Measurements from ENCODE around the gene PDGFC. TPM values are rescaled to one million over a fixed set of nuclear protein-coding genes. Genes with fewer than 3 reads are reported as not detected.
A peak's percentile ranks its signal among the peaks of the same experiment; 100 is the strongest.

Gene PDGFC
- polyA plus RNA-seq, 1 donor (not counting 4 experiments of a cell fraction or from before 2014, with no cell fraction given) = 29.7 TPM

- Histone ChIP-seq H2AFZ (ENCODE audit: control insufficient read depth, low read length) (no peak overlapping the region), H3K9ac (ENCODE audit: control insufficient read depth, extremely low read depth, insufficient read depth, low read length) (peak overlapping the region; percentile 56), H3K4me2 (ENCODE audit: control insufficient read depth, extremely low read depth, insufficient read depth, low read depth, low read length) (peak overlapping the region; percentile 92), H3K4me1 (ENCODE audit: control insufficient read depth, extremely low read depth, insufficient read depth, low read length) (peaks cover 56% of the 10 kb centered on the region), H3K27ac (ENCODE audit: control insufficient read depth, insufficient read depth, low read length) (peak overlapping the region; percentile 96), H4K20me1 (ENCODE audit: control insufficient read depth, extremely low read depth, insufficient read depth, low read length) (no peaks in the 10 kb centered on the region), H3K27me3 (ENCODE audit: control insufficient read depth, extremely low read depth, insufficient read depth, low read length) (no peaks in the 10 kb centered on the region), H3K79me2 (ENCODE audit: control insufficient read depth, insufficient read depth, low read length) (peaks cover 14% of the 10 kb centered on the region), H3K9me3 (ENCODE audit: control insufficient read depth, low read depth, low read length) (no peaks in the 10 kb centered on the region), H3K4me3 (ENCODE audit: control insufficient read depth in 2 of 3, extremely low read depth in 1 of 3, insufficient read depth in 2 of 3, low read depth in 1 of 3, low read length in 3 of 3) (peak overlapping the region in 2 of 3 experiments; percentile 36 to 78), H3K9me1 (ENCODE audit: control insufficient read depth, extremely low read depth, insufficient read depth, low read length) (no peaks in the 10 kb centered on the region), H3K36me3 (ENCODE audit: control insufficient read depth in 2 of 2, extremely low read depth in 1 of 2, insufficient read depth in 2 of 2, low read length in 2 of 2) (peaks cover 0 to 4% of the 10 kb centered on the region in 2 experiments)
- TF ChIP-seq, protein P1, sequence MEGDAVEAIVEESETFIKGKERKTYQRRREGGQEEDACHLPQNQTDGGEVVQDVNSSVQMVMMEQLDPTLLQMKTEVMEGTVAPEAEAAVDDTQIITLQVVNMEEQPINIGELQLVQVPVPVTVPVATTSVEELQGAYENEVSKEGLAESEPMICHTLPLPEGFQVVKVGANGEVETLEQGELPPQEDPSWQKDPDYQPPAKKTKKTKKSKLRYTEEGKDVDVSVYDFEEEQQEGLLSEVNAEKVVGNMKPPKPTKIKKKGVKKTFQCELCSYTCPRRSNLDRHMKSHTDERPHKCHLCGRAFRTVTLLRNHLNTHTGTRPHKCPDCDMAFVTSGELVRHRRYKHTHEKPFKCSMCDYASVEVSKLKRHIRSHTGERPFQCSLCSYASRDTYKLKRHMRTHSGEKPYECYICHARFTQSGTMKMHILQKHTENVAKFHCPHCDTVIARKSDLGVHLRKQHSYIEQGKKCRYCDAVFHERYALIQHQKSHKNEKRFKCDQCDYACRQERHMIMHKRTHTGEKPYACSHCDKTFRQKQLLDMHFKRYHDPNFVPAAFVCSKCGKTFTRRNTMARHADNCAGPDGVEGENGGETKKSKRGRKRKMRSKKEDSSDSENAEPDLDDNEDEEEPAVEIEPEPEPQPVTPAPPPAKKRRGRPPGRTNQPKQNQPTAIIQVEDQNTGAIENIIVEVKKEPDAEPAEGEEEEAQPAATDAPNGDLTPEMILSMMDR (optimal IDR thresholded peaks at IDR 0.05 in 1 of 3, IDR thresholded peaks at IDR 0.05 in 1 of 3, conservative IDR thresholded peaks at IDR 0.05 in 1 of 3; ENCODE audit: extremely low read depth in 1 of 3, insufficient read depth in 2 of 3, low read length in 3 of 3) = no peak
- no peak for TF ChIP-seq EZH2 (IDR thresholded peaks at IDR 0.05; ENCODE audit: low read length)
- dilution Hi-C loops (cut with MboI; ENCODE audit: extremely low pct_ligation_motif_present, low sequenced_read_pairs) = no loop called here
- DNase-seq (ENCODE audit: low read depth, low spot score) (peak; percentile 95), FAIRE-seq (peak; percentile 97)
Observed at GRCh38 chr4:156771171-156771837, 200.3 kb downstream of the PDGFC start.

- no peak overlapping the region for H3K9ac ChIP-seq (ENCODE audit: control insufficient read depth, extremely low read depth, insufficient read depth, low read length)
- H3K9me3 ChIP-seq (ENCODE audit: control insufficient read depth, low read depth, low read length) = no peaks in the 10 kb centered on the region
- FAIRE-seq = no peak
- no peaks in the 10 kb centered on the region for H3K9me1 ChIP-seq (ENCODE audit: control insufficient read depth, extremely low read depth, insufficient read depth, low read length)
- H3K27me3 ChIP-seq (ENCODE audit: control insufficient read depth, extremely low read depth, insufficient read depth, low read length) = no peaks in the 10 kb centered on the region
- H3K4me2 ChIP-seq (ENCODE audit: control insufficient read depth, extremely low read depth, insufficient read depth, low read depth, low read length) = peak overlapping the region; percentile 92
- no peak for TF ChIP-seq EZH2 (IDR thresholded peaks at IDR 0.05; ENCODE audit: low read length)
- TF ChIP-seq, protein P1 (optimal IDR thresholded peaks at IDR 0.05 in 1 of 3, IDR thresholded peaks at IDR 0.05 in 1 of 3, conservative IDR thresholded peaks at IDR 0.05 in 1 of 3; ENCODE audit: extremely low read depth in 1 of 3, insufficient read depth in 2 of 3, low read length in 3 of 3) = no peak
- dilution Hi-C loops (cut with MboI; ENCODE audit: extremely low pct_ligation_motif_present, low sequenced_read_pairs) = no loop called here
- H2AFZ ChIP-seq (ENCODE audit: control insufficient read depth, low read length) = no peak overlapping the region
- H3K79me2 ChIP-seq (ENCODE audit: control insufficient read depth, insufficient read depth, low read length) = peaks cover 5% of the 10 kb centered on the region
- peak overlapping the region; percentile 96 for H3K27ac ChIP-seq (ENCODE audit: control insufficient read depth, insufficient read depth, low read length)
- H4K20me1 ChIP-seq (ENCODE audit: control insufficient read depth, extremely low read depth, insufficient read depth, low read length) = no peaks in the 10 kb centered on the region
- peak overlapping the region in 1 of 3 experiments; percentile 61 for H3K4me3 ChIP-seq (ENCODE audit: control insufficient read depth in 2 of 3, extremely low read depth in 1 of 3, insufficient read depth in 2 of 3, low read depth in 1 of 3, low read length in 3 of 3)
- no peak for DNase-seq (ENCODE audit: low read depth, low spot score)
- H3K36me3 ChIP-seq (ENCODE audit: control insufficient read depth in 2 of 2, extremely low read depth in 1 of 2, insufficient read depth in 2 of 2, low read length in 2 of 2) = peaks cover 2 to 4% of the 10 kb centered on the region in 2 experiments
- peaks cover 47% of the 10 kb centered on the region for H3K4me1 ChIP-seq (ENCODE audit: control insufficient read depth, extremely low read depth, insufficient read depth, low read length)
Observed at GRCh38 chr4:156770140-156770539, 201.5 kb downstream of the PDGFC start.

Measured in keratinocyte (primary cell).